T-helper 9 cell (primary cell): ENCODE results near the gene CLDN9.
A peak's percentile ranks its signal among the peaks of the same experiment; 100 is the strongest.

Source experiments
- DNase-seq: peaks from one replicate; pipeline ENCODE4 v3.0.0-alpha.2; 2020

Gene CLDN9

GRCh38 chr16:2974319-2975056 lies 38.2 kb upstream of the CLDN9 start:
- DNase-seq, result no peak

GRCh38 chr16:2975161-2975795 lies 37.4 kb upstream of the CLDN9 start:
- no peak for DNase-seq

GRCh38 chr16:2976201-2976600 lies 36.5 kb upstream of the CLDN9 start:
- DNase-seq, result no peak

- no peak for DNase-seq
These were observed 36.0 kb upstream of the CLDN9 start for GRCh38 chr16:2976673-2977072.

- no peak for DNase-seq
These were observed 35.3 kb upstream of the CLDN9 start for GRCh38 chr16:2977440-2977839.

- no peak for DNase-seq
These were observed 33.0 kb upstream of the CLDN9 start for GRCh38 chr16:2979669-2980226.

GRCh38 chr16:2980227-2981176 lies 32.2 kb upstream of the CLDN9 start, which contains the start of gene PKMYT1:
PKMYT1 (minus strand) TSS chr16:2980446; CDS start chr16:2979657, 789 bp downstream.
- DNase-seq, result peak; percentile 93

GRCh38 chr16:2981177-2981898 lies 31.4 kb upstream of the CLDN9 start:
- no peak for DNase-seq

- DNase-seq, result no peak
These were observed 30.8 kb upstream of the CLDN9 start for GRCh38 chr16:2981899-2982250.

GRCh38 chr16:2982402-2982801 lies 30.3 kb upstream of the CLDN9 start:
- no peak for DNase-seq

GRCh38 chr16:2983706-2984136 lies 29.0 kb upstream of the CLDN9 start:
- DNase-seq, result peak; percentile 62

GRCh38 chr16:2985462-2985861 lies 27.3 kb upstream of the CLDN9 start:
- no peak for DNase-seq

GRCh38 chr16:2985893-2986355 lies 26.8 kb upstream of the CLDN9 start:
- DNase-seq, result no peak

- DNase-seq, result no peak
These were observed 26.0 kb upstream of the CLDN9 start for GRCh38 chr16:2986623-2987188.

GRCh38 chr16:2987286-2987685 lies 25.4 kb upstream of the CLDN9 start:
- no peak for DNase-seq

- DNase-seq, result no peak
These were observed 24.9 kb upstream of the CLDN9 start for GRCh38 chr16:2987833-2988232.

GRCh38 chr16:2988590-2989099 lies 24.1 kb upstream of the CLDN9 start:
- DNase-seq, result no peak

- DNase-seq, result no peak
These were observed 21.8 kb upstream of the CLDN9 start for GRCh38 chr16:2990891-2991290.

GRCh38 chr16:2991566-2992261 lies 21.0 kb upstream of the CLDN9 start:
- DNase-seq, result no peak

- DNase-seq, result no peak
These were observed 20.2 kb upstream of the CLDN9 start for GRCh38 chr16:2992383-2993081.
